HG02588 (cell line): Measurements from ENCODE around the gene ZNF549.

Experiments
- ATAC-seq: cut with Tn5 transposase; IDR thresholded peaks from one replicate; pipeline ENCODE4 v1.9.1; 2021; ENCODE audit warnings: mild to moderate bottlenecking, moderate library complexity; ENCODE audit not compliant: unreplicated experiment

ZNF549 gene

GRCh38 chr19:57566396-57567265, 39.5 kb downstream of the ZNF549 start:
- no peak for ATAC-seq

- no peak for ATAC-seq
Measured at GRCh38 chr19:57570707-57571106, 43.6 kb downstream of the ZNF549 start.

GRCh38 chr19:57572415-57572947, 45.3 kb downstream of the ZNF549 start:
- ATAC-seq, result no peak

- ATAC-seq, result no peak
Measured at GRCh38 chr19:57576661-57577060, 49.5 kb downstream of the ZNF549 start.

GRCh38 chr19:57578487-57579205, 51.5 kb downstream of the ZNF549 start, which contains the start of gene ZNF416:
ZNF416 (minus strand) TSS chr19:57578911; CDS start chr19:57578704, 207 bp downstream.
- peak; percentile 93 for ATAC-seq

- no peak for ATAC-seq
Measured at GRCh38 chr19:57583104-57583520, 56.0 kb downstream of the ZNF549 start.

- ATAC-seq, result peak; percentile 74
Measured at GRCh38 chr19:57583521-57584416, 56.6 kb downstream of the ZNF549 start, which contains the start of gene ZIK1. ZIK1 (plus strand) TSS chr19:57584145; CDS start chr19:57584357, 212 bp downstream.

- no peak for ATAC-seq
Measured at GRCh38 chr19:57587529-57587928, 60.4 kb downstream of the ZNF549 start.

GRCh38 chr19:57599377-57599760, 72.2 kb downstream of the ZNF549 start:
- no peak for ATAC-seq

- ATAC-seq, result peak; percentile 86
Measured at GRCh38 chr19:57599761-57600383, 72.7 kb downstream of the ZNF549 start, which contains the start of gene ZNF530. ZNF530 (plus strand) TSS chr19:57599885; CDS start chr19:57604346, 4,461 bp downstream.

- ATAC-seq, result no peak
Measured at GRCh38 chr19:57606931-57607330, 79.8 kb downstream of the ZNF549 start.
